Gastroesophageal sphincter (tissue), 3 donors: Measurements from ENCODE around the gene KCNK17.

ENCODE experiments used
- POLR2A ChIP-seq, 2 donors: fragments of 450-650 bp; IDR thresholded peaks; one replicate each; pipeline ENCODE4 v1.6.1; 2017; ENCODE audit warnings: antibody characterized with exemption in 2 of 2, mild to moderate bottlenecking in 2 of 2, moderate library complexity in 1 of 2
- TF ChIP-seq, protein P1 (sequence below), 4 experiments: fragments of 200-600 bp in 2 of 4; fragments of 450-650 bp in 2 of 4; sonication (generic) in 1 of 4; IDR thresholded peaks; one replicate each; pipeline ENCODE4 v1.5.1; 2017 to 2019; ENCODE audit warnings: antibody characterized with exemption in 4 of 4, mild to moderate bottlenecking in 2 of 4, moderate library complexity in 2 of 4

GRCh38 chr6:39363280-39363679 is 49.1 kb upstream of the KCNK17 start:
- TF ChIP-seq POLR2A (IDR thresholded peaks at IDR 0.05): no peak
- TF ChIP-seq, protein P1, sequence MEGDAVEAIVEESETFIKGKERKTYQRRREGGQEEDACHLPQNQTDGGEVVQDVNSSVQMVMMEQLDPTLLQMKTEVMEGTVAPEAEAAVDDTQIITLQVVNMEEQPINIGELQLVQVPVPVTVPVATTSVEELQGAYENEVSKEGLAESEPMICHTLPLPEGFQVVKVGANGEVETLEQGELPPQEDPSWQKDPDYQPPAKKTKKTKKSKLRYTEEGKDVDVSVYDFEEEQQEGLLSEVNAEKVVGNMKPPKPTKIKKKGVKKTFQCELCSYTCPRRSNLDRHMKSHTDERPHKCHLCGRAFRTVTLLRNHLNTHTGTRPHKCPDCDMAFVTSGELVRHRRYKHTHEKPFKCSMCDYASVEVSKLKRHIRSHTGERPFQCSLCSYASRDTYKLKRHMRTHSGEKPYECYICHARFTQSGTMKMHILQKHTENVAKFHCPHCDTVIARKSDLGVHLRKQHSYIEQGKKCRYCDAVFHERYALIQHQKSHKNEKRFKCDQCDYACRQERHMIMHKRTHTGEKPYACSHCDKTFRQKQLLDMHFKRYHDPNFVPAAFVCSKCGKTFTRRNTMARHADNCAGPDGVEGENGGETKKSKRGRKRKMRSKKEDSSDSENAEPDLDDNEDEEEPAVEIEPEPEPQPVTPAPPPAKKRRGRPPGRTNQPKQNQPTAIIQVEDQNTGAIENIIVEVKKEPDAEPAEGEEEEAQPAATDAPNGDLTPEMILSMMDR (IDR thresholded peaks at IDR 0.05): no peak
